Loucy (cell line): ENCODE data around the gene CTIF.

Source experiments
- H2AFZ ChIP-seq: fragments of 200-600 bp; sonication (generic); 2 replicates; pipeline ENCODE4 v1.6.0; 2016; ENCODE audit warnings: antibody characterized with exemption, mild to moderate bottlenecking, low read length, moderate library complexity
- H3F3A ChIP-seq: fragments of 200-600 bp; 2 replicates; pipeline ENCODE4 v1.6.0; 2016; ENCODE audit warnings: antibody characterized with exemption, low read depth, mild to moderate bottlenecking
- H3K27me3 ChIP-seq: fragments of 200-600 bp; sonication (generic); 2 replicates; pipeline ENCODE4 v1.6.1; 2014; ENCODE audit warnings: low read length, mild to moderate bottlenecking; ENCODE audit not compliant: insufficient read depth, poor library complexity, severe bottlenecking
- H3K36me3 ChIP-seq: fragments of 200-600 bp; sonication (generic); 2 replicates; pipeline ENCODE4 v1.6.1; 2016; ENCODE audit warnings: low read length; ENCODE audit not compliant: insufficient read depth
- H3K4me1 ChIP-seq: fragments of 200-600 bp; sonication (generic); 2 replicates; pipeline ENCODE4 v1.5.1; 2014; ENCODE audit warnings: low read length, mild to moderate bottlenecking; ENCODE audit not compliant: insufficient read depth, poor library complexity, severe bottlenecking
- H3K4me2 ChIP-seq: fragments of 200-600 bp; sonication (generic); 2 replicates; pipeline ENCODE4 v1.6.0; 2014; ENCODE audit warnings: antibody characterized with exemption, low read length, low read depth, mild to moderate bottlenecking; ENCODE audit not compliant: poor library complexity, severe bottlenecking
- H3K4me3 ChIP-seq: fragments of 200-600 bp; sonication (generic); 2 replicates; pipeline ENCODE4 v1.5.1; 2014; ENCODE audit warnings: low read length, mild to moderate bottlenecking, mixed read lengths; ENCODE audit not compliant: poor library complexity, severe bottlenecking
- H3K79me2 ChIP-seq: fragments of 200-600 bp; sonication (generic); 2 replicates; pipeline ENCODE4 v1.6.1; 2014; ENCODE audit warnings: low read length; ENCODE audit not compliant: insufficient read depth
- H3K9ac ChIP-seq: fragments of 200-600 bp; sonication (generic); 2 replicates; pipeline ENCODE4 v1.6.0; 2014; ENCODE audit warnings: mild to moderate bottlenecking, low read depth, low read length, moderate library complexity; ENCODE audit not compliant: poor library complexity, severe bottlenecking
- H3K9me2 ChIP-seq: fragments of 200-600 bp; sonication (generic); replicated peaks from 2 replicates; pipeline ENCODE4 v1.6.1; 2016; ENCODE audit warnings: low read depth, low read length, mixed read lengths
- H3K9me3 ChIP-seq: fragments of 200-600 bp; sonication (generic); 2 replicates; pipeline ENCODE4 v1.6.1; 2014; ENCODE audit warnings: mild to moderate bottlenecking, antibody characterized with exemption, low read length, low read depth; ENCODE audit not compliant: insufficient read depth
- H4K20me1 ChIP-seq: fragments of 200-600 bp; sonication (generic); 2 replicates; pipeline ENCODE4 v1.6.0; 2014; ENCODE audit warnings: antibody characterized with exemption, low read length, mild to moderate bottlenecking; ENCODE audit not compliant: insufficient read depth, poor library complexity, severe bottlenecking
- CTCF ChIP-seq: fragments of 200-600 bp; sonication (generic); conservative IDR thresholded peaks from 2 replicates; pipeline ENCODE4 v1.5.1; 2014; ENCODE audit warnings: mild to moderate bottlenecking, antibody characterized with exemption, low read length
- EZH2phosphoT487 ChIP-seq: fragments of 200-600 bp; IDR thresholded peaks from 2 replicates; pipeline ENCODE4 v1.6.1; 2018; ENCODE audit warnings: antibody characterized with exemption, mild to moderate bottlenecking, moderate library complexity, borderline replicate concordance

The CTIF gene

DNA sequence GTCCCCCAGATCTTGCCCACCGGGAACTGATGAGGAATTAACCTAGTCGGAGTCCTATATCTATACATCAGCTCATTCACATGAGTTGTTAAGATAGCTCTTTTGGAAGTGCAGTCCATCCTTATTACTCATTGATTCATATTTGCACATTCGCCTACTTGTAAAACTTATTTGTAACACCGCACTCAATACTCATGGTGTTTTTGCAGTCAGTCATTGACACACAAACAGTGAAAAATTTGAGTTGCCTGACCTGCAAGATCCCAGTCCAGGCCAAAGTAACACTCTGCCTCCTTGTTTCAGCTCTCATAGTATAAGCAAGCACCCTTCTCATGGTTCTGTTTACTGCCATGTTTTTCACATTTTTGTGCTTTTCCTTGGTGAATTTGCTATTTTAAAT, 180.6 kb downstream of the CTIF start:
- Histone ChIP-seq H3K27me3 (no peaks in the 10 kb centered on the region), H3K36me3 (peaks cover 8% of the 10 kb centered on the region; the same call in 1 of the 2 replicates), H3K9ac (no peak overlapping the region), H3K4me3 (no peak overlapping the region), H3K9me3 (no peaks in the 10 kb centered on the region), H2AFZ (no peak overlapping the region), H4K20me1 (no peaks in the 10 kb centered on the region), H3K4me1 (no peaks in the 10 kb centered on the region), H3F3A (no peaks in the 10 kb centered on the region), H3K9me2 (no peaks in the 10 kb centered on the region), H3K4me2 (no peak overlapping the region), H3K79me2 (no peaks in the 10 kb centered on the region)
- TF ChIP-seq CTCF (no peak), EZH2phosphoT487 (no peak)

DNA sequence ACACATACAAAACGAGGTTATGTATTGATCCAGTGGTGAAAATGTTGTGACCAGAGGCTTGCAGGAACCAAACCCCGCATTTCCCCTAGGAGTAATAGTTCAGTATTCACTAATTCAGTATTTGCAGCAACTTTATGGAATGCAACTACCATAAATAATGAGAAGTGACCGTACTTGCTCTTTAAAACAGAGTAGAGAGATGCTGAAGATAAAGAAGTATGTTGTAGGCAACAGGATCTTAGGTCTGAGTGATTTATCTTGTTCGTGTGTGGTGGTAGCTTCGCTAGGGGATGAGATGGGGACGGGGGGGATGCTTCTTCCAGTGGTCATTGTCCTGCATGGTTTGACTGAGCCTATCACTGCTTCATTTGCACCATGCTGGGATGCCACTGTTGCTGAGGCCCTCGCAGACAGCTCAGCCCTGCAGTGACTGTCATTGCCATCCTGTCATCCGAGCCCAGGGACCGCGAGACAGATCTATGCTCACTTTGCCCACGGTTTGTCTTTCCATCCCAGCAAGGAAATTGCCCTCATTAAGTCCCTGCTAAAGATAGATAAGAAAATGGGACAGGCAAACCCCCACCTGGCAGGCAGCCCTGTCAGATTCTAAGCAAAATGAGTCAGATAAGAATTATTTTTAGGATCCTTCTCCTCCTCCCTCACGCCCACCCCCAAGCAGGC, 181.3 kb downstream of the CTIF start:
- Histone ChIP-seq H3K9ac (no peak overlapping the region), H3K9me3 (no peaks in the 10 kb centered on the region), H3K9me2 (no peaks in the 10 kb centered on the region), H3K36me3 (peaks cover 8% of the 10 kb centered on the region; the same call in 1 of the 2 replicates), H3K4me2 (no peak overlapping the region), H3K4me1 (no peaks in the 10 kb centered on the region), H3K79me2 (no peaks in the 10 kb centered on the region), H3K4me3 (no peak overlapping the region), H3F3A (no peaks in the 10 kb centered on the region), H2AFZ (no peak overlapping the region), H4K20me1 (no peaks in the 10 kb centered on the region), H3K27me3 (no peaks in the 10 kb centered on the region)
- no peak for TF ChIP-seq CTCF
- TF ChIP-seq EZH2phosphoT487: no peak

GRCh38 chr18:48720655-48721025, 181.8 kb downstream of the CTIF start:
- Histone ChIP-seq H3K79me2 (no peaks in the 10 kb centered on the region), H3K9me2 (no peaks in the 10 kb centered on the region), H3K4me2 (no peak overlapping the region), H4K20me1 (no peaks in the 10 kb centered on the region), H2AFZ (no peak overlapping the region), H3K9ac (no peak overlapping the region), H3K36me3 (peaks cover 8% of the 10 kb centered on the region; the same call in 1 of the 2 replicates), H3F3A (no peaks in the 10 kb centered on the region), H3K9me3 (no peaks in the 10 kb centered on the region), H3K4me3 (no peak overlapping the region), H3K4me1 (no peaks in the 10 kb centered on the region), H3K27me3 (no peaks in the 10 kb centered on the region)
- TF ChIP-seq EZH2phosphoT487 (no peak), CTCF (no peak)
